RWPE1 (cell line): ENCODE results near the gene RASIP1.

Experiments
- CTCF ChIA-PET: fragments of 350-600 bp; sonication (Branson Sonifier 250); formaldehyde crosslinking; extraction: SDS; loops from one replicate; lab custom pipeline; 2021; lab: Yijun Ruan, JAX
- POLR2A ChIA-PET: fragments of 400-600 bp; formaldehyde crosslinking; extraction: SDS; loops from one replicate; lab custom pipeline; 2020; ENCODE audit warnings: antibody characterized with exemption; ENCODE audit not compliant: low non-redundant PET; lab: Yijun Ruan, JAX
- DNase-seq: peaks from one replicate; pipeline ENCODE4 v3.0.0; 2012; ENCODE audit warnings: low spot score
- H3K27ac ChIP-seq: fragments of 450-650 bp; 2 replicates; pipeline ENCODE4 v1.5.1; 2017
- CTCF ChIP-seq: fragments of 450-650 bp; conservative IDR thresholded peaks from 2 replicates; pipeline ENCODE4 v1.5.1; 2017; ENCODE audit warnings: low read depth, mild to moderate bottlenecking

Gene RASIP1

GRCh38 chr19:48749571-48750198 is 9.3 kb upstream of the RASIP1 start:
- ChIA-PET CTCF (no interaction called here), POLR2A (no interaction called here)
- peak overlapping the region; percentile 82; the same call in 1 of the 2 replicates for H3K27ac ChIP-seq
- no peak for DNase-seq
- no peak for TF ChIP-seq CTCF

- CTCF ChIA-PET: interaction anchor here (0.6 kb wide), 1 partner anchor 43 kb away, joined by 4 read pairs; no protein-coding TSS in a partner anchor
- DNase-seq: no peak
Observed at GRCh38 chr19:48746738-48747575, 6.5 kb upstream of the RASIP1 start, which contains the start of gene IZUMO1. Gene IZUMO1, minus strand, starts transcription at chr19:48746909. Its CDS starts 1,050 bp downstream, at chr19:48745859.

GRCh38 chr19:48746110-48746509 is 5.7 kb upstream of the RASIP1 start:
- DNase-seq: no peak
- peak overlapping the region; percentile 43; the same call in 1 of the 2 replicates for H3K27ac ChIP-seq
- CTCF ChIA-PET: no interaction called here
- no peak for TF ChIP-seq CTCF
- POLR2A ChIA-PET: no interaction called here

More at GRCh38 chr19:48746738-48747575, 6.5 kb upstream of the RASIP1 start, which contains the start of gene IZUMO1:
- no peak for TF ChIP-seq CTCF
- POLR2A ChIA-PET: interaction anchor here (0.7 kb wide), 1 partner anchor 125 kb away, joined by 3 read pairs; no protein-coding TSS in a partner anchor
- peak within 1 kb of the TSS; percentile 43 for H3K27ac ChIP-seq

GRCh38 chr19:48745208-48745995 is 5.0 kb upstream of the RASIP1 start:
- peak; percentile 69 for DNase-seq
- no peak overlapping the region for H3K27ac ChIP-seq
- ChIA-PET POLR2A (no interaction called here), CTCF (no interaction called here)
- no peak for TF ChIP-seq CTCF

- no peak for TF ChIP-seq CTCF
- CTCF ChIA-PET: no interaction called here
- DNase-seq: no peak
- H3K27ac ChIP-seq: peak overlapping the region; percentile 80
- POLR2A ChIA-PET: no interaction called here
Observed at GRCh38 chr19:48742096-48742495, 1.7 kb upstream of the RASIP1 start.
